ENCODE data around the gene KCNG3.

KCNG3 gene

GRCh38 chr2:42486145-42486906 lies 7.5 kb downstream of the KCNG3 start:
- DNase-seq, result no peak

- DNase-seq, result no peak
These were observed 13.4 kb downstream of the KCNG3 start for GRCh38 chr2:42480402-42480801.

GRCh38 chr2:42474765-42475454 lies 18.9 kb downstream of the KCNG3 start:
- DNase-seq, result no peak

- no peak for DNase-seq
These were observed 23.1 kb downstream of the KCNG3 start for GRCh38 chr2:42470706-42471105.

- DNase-seq, result no peak
These were observed 29.2 kb downstream of the KCNG3 start for GRCh38 chr2:42464631-42465030.

GRCh38 chr2:42463570-42463969 lies 30.2 kb downstream of the KCNG3 start:
- no peak for DNase-seq

GRCh38 chr2:42459296-42459695 lies 34.5 kb downstream of the KCNG3 start:
- DNase-seq, result no peak

- DNase-seq, result no peak
These were observed 35.4 kb downstream of the KCNG3 start for GRCh38 chr2:42458396-42458795.

- DNase-seq, result no peak
These were observed 36.8 kb downstream of the KCNG3 start for GRCh38 chr2:42457011-42457410.

GRCh38 chr2:42456126-42456839 lies 37.5 kb downstream of the KCNG3 start:
- no peak for DNase-seq

GRCh38 chr2:42452545-42452944 lies 41.2 kb downstream of the KCNG3 start:
- no peak for DNase-seq

- DNase-seq, result no peak
These were observed 43.6 kb downstream of the KCNG3 start for GRCh38 chr2:42450136-42450535.

GRCh38 chr2:42449163-42450087 lies 44.4 kb downstream of the KCNG3 start:
- no peak for DNase-seq

GRCh38 chr2:42448163-42448562 lies 45.6 kb downstream of the KCNG3 start:
- DNase-seq, result no peak

GRCh38 chr2:42446503-42447271 lies 47.1 kb downstream of the KCNG3 start:
- DNase-seq, result no peak

GRCh38 chr2:42443718-42444399 lies 49.9 kb downstream of the KCNG3 start:
- DNase-seq, result no peak

GRCh38 chr2:42442774-42443173 lies 51.0 kb downstream of the KCNG3 start:
- no peak for DNase-seq

- peak; percentile 33 for DNase-seq
These were observed 55.1 kb downstream of the KCNG3 start for GRCh38 chr2:42438685-42439084.

GRCh38 chr2:42436370-42436769 lies 57.4 kb downstream of the KCNG3 start:
- no peak for DNase-seq

GRCh38 chr2:42435628-42436027 lies 58.2 kb downstream of the KCNG3 start:
- no peak for DNase-seq

GRCh38 chr2:42430188-42430587 lies 63.6 kb downstream of the KCNG3 start:
- no peak for DNase-seq
